ENCODE measurements around the gene ARHGAP21. TPM values are rescaled to one million over a fixed set of nuclear protein-coding genes. Genes with fewer than 3 reads are reported as not detected.
A peak's percentile ranks its signal among the peaks of the same experiment; 100 is the strongest.

The ARHGAP21 gene
- total and polyA plus RNA-seq, 4 donors, result 18.8 to 138 (median 46.1) TPM

GRCh38 chr10:24568042-24568441 is 155.6 kb downstream of the ARHGAP21 start:
- ATAC-seq (ENCODE audit: insufficient read depth, low FRiP score) (no peak), DNase-seq (no peak)
- no peak overlapping the region for H3K9ac ChIP-seq (ENCODE audit: insufficient read depth in 1 of 2, low read length in 2 of 2)
- no peak overlapping the region for H3K27ac ChIP-seq (ENCODE audit: low read depth in 1 of 2, low read length in 1 of 2)
- no peak for TF ChIP-seq CTCF (IDR thresholded peaks at IDR 0.05; ENCODE audit: control extremely low read depth, extremely low read depth)
- H3K36me3 ChIP-seq (ENCODE audit: control insufficient read depth in 4 of 4, insufficient read depth in 4 of 4, low read length in 4 of 4), result no peaks in the 10 kb centered on the region
- H3K27me3 ChIP-seq (ENCODE audit: control insufficient read depth in 3 of 3, insufficient read depth in 3 of 3, low read length in 2 of 3), result no peaks in the 10 kb centered on the region
- H3K9me3 ChIP-seq (ENCODE audit: control insufficient read depth in 4 of 4, insufficient read depth in 3 of 4, low read length in 3 of 4), result no peaks in the 10 kb centered on the region
- no peak overlapping the region for H3K4me3 ChIP-seq
- WGBS, 2 donors, result 74 to 75% methylated on average over 4 of the region's 4 CpGs
- no peaks in the 10 kb centered on the region for H3K4me1 ChIP-seq (ENCODE audit: control insufficient read depth in 5 of 5, insufficient read depth in 5 of 5, low read length in 5 of 5)

GRCh38 chr10:24561453-24561852 is 162.2 kb downstream of the ARHGAP21 start:
- WGBS, 2 donors, result 83 to 87% methylated on average over 3 of the region's 3 CpGs
- no peak for DNase-seq

GRCh38 chr10:24556750-24557742 is 166.6 kb downstream of the ARHGAP21 start:
- no peak overlapping the region for H3K27ac ChIP-seq (ENCODE audit: low read depth in 1 of 2, low read length in 1 of 2)
- ATAC-seq (ENCODE audit: insufficient read depth, low FRiP score) (peak; percentile 48), DNase-seq (peak in 2 of 3 donors; percentile 69 to 78)
- H3K36me3 ChIP-seq (ENCODE audit: control insufficient read depth in 4 of 4, insufficient read depth in 4 of 4, low read length in 4 of 4), result no peaks in the 10 kb centered on the region
- peaks cover 0 to 2% (median 0%) of the 10 kb centered on the region in 3 donors for H3K27me3 ChIP-seq (ENCODE audit: control insufficient read depth in 3 of 3, insufficient read depth in 3 of 3, low read length in 2 of 3)
- peaks cover 0 to 4% (median 0%) of the 10 kb centered on the region in 5 donors for H3K4me1 ChIP-seq (ENCODE audit: control insufficient read depth in 5 of 5, insufficient read depth in 5 of 5, low read length in 5 of 5)
- WGBS, 2 donors, result 46 to 57% methylated on average over 24 of the region's 24 CpGs
- TF ChIP-seq CTCF (IDR thresholded peaks at IDR 0.05; ENCODE audit: control extremely low read depth, extremely low read depth), result peak; percentile 24
- H3K9me3 ChIP-seq (ENCODE audit: control insufficient read depth in 4 of 4, insufficient read depth in 3 of 4, low read length in 3 of 4), result no peaks in the 10 kb centered on the region
- no peak overlapping the region for H3K9ac ChIP-seq (ENCODE audit: insufficient read depth in 1 of 2, low read length in 2 of 2)
- H3K4me3 ChIP-seq, result no peak overlapping the region

More at GRCh38 chr10:24561453-24561852, 162.2 kb downstream of the ARHGAP21 start:
- no peak overlapping the region for H3K4me3 ChIP-seq
- no peak overlapping the region for H3K27ac ChIP-seq (ENCODE audit: low read depth in 1 of 2, low read length in 1 of 2)
- no peak for ATAC-seq (ENCODE audit: insufficient read depth, low FRiP score)
- H3K4me1 ChIP-seq (ENCODE audit: control insufficient read depth in 5 of 5, insufficient read depth in 5 of 5, low read length in 5 of 5), result peaks cover 0 to 4% (median 0%) of the 10 kb centered on the region in 5 donors
- H3K9ac ChIP-seq (ENCODE audit: insufficient read depth in 1 of 2, low read length in 2 of 2), result no peak overlapping the region
- H3K36me3 ChIP-seq (ENCODE audit: control insufficient read depth in 4 of 4, insufficient read depth in 4 of 4, low read length in 4 of 4), result no peaks in the 10 kb centered on the region
- no peaks in the 10 kb centered on the region for H3K27me3 ChIP-seq (ENCODE audit: control insufficient read depth in 3 of 3, insufficient read depth in 3 of 3, low read length in 2 of 3)
- no peak for TF ChIP-seq CTCF (IDR thresholded peaks at IDR 0.05; ENCODE audit: control extremely low read depth, extremely low read depth)
- no peaks in the 10 kb centered on the region for H3K9me3 ChIP-seq (ENCODE audit: control insufficient read depth in 4 of 4, insufficient read depth in 3 of 4, low read length in 3 of 4)

All from lung (tissue), 12 donors.